HG03354 (cell line): ENCODE results near the gene FOXRED2.
A peak's percentile ranks its signal among the peaks of the same experiment; 100 is the strongest.
"Not testable (repeated sequence)": the region's sequence is repeated elsewhere in the genome, so short reads cannot be mapped to it uniquely, and the experiment has no call there.

ENCODE experiments used
- ATAC-seq: cut with Tn5 transposase; IDR thresholded peaks from one replicate; pipeline ENCODE4 v1.9.1; 2021; ENCODE audit warnings: mild to moderate bottlenecking; ENCODE audit not compliant: unreplicated experiment, poor library complexity, severe bottlenecking

Gene FOXRED2

GRCh38 chr22:36520423-36520822 is 13.6 kb upstream of the FOXRED2 start:
- ATAC-seq, result no peak

GRCh38 chr22:36519906-36520305 is 13.1 kb upstream of the FOXRED2 start:
- ATAC-seq, result not testable (repeated sequence)

- no peak for ATAC-seq
Observed at GRCh38 chr22:36514766-36515165, 7.9 kb upstream of the FOXRED2 start.

GRCh38 chr22:36512991-36513390 is 6.2 kb upstream of the FOXRED2 start:
- ATAC-seq, result no peak

- no peak for ATAC-seq
Observed at GRCh38 chr22:36512333-36512732, 5.5 kb upstream of the FOXRED2 start.

- no peak for ATAC-seq
Observed at GRCh38 chr22:36510966-36511881, 4.4 kb upstream of the FOXRED2 start.

- no peak for ATAC-seq
Observed at GRCh38 chr22:36510384-36510783, 3.5 kb upstream of the FOXRED2 start.

GRCh38 chr22:36507518-36508010 is 724 bp upstream of the FOXRED2 start:
- ATAC-seq, result no peak

GRCh38 chr22:36505998-36506635 is 723 bp downstream of the FOXRED2 start:
- ATAC-seq, result no peak

- no peak for ATAC-seq
Observed at GRCh38 chr22:36497910-36498665, 8.8 kb downstream of the FOXRED2 start.

GRCh38 chr22:36493690-36494110 is 13.1 kb downstream of the FOXRED2 start:
- ATAC-seq, result no peak

GRCh38 chr22:36492109-36492508 is 14.7 kb downstream of the FOXRED2 start:
- no peak for ATAC-seq

GRCh38 chr22:36491155-36491554 is 15.7 kb downstream of the FOXRED2 start:
- no peak for ATAC-seq

GRCh38 chr22:36486619-36487384 is 20.0 kb downstream of the FOXRED2 start:
- ATAC-seq, result no peak

GRCh38 chr22:36481393-36482168 is 25.3 kb downstream of the FOXRED2 start, which contains the start of gene TXN2:
TSS of gene TXN2 (minus strand) at chr22:36481640. CDS start at chr22:36480837, 803 bp downstream.
- peak; percentile 85 for ATAC-seq

- no peak for ATAC-seq
Observed at GRCh38 chr22:36480941-36481392, 25.9 kb downstream of the FOXRED2 start.

- ATAC-seq, result no peak
Observed at GRCh38 chr22:36478966-36479365, 27.9 kb downstream of the FOXRED2 start.

- ATAC-seq, result no peak
Observed at GRCh38 chr22:36475341-36475740, 31.5 kb downstream of the FOXRED2 start.

GRCh38 chr22:36472689-36473088 is 34.2 kb downstream of the FOXRED2 start:
- ATAC-seq, result no peak
